HT-29 (cell line): ENCODE data around the gene PLXDC1. TPM values are rescaled to one million over a fixed set of nuclear protein-coding genes. Genes with fewer than 3 reads are reported as not detected.
"Not testable (repeated sequence)": the region's sequence is repeated elsewhere in the genome, so short reads cannot be mapped to it uniquely, and the experiment has no call there.

Source experiments
- DNase-seq: peaks from one replicate; pipeline ENCODE4 v3.0.0-alpha.2; 2015; ENCODE audit warnings: low spot score
- total RNA-seq: library from RNA; depleted of rRNA; stranded (reverse); fragments of >200 nt; shearing (Covaris generic); gene quantifications from 2 replicates; pipeline ENCODE4 v1.2.3, GENCODE V29; 2014

The PLXDC1 gene
- total RNA-seq, 1 experiment from 2014 or later: not detected

DNA sequence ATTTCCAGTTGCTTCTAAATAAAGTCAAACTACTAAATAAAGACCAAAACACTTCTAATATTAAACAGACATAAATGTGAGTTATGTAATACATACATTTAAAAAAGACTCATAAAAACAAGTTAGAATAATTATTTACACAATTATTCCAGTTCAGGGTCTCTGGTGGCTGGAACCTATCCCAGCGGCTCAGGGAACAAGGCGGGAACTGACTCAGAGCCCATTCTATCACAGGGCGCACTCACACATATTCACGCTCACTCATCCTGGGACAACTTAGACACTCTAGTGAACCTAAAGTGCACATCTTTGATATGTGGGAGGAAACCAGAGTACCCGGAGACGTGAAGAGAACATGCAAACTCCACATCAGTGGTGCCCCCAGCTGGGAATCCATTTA, 25.0 kb downstream of the PLXDC1 start:
- no peak for DNase-seq

DNA sequence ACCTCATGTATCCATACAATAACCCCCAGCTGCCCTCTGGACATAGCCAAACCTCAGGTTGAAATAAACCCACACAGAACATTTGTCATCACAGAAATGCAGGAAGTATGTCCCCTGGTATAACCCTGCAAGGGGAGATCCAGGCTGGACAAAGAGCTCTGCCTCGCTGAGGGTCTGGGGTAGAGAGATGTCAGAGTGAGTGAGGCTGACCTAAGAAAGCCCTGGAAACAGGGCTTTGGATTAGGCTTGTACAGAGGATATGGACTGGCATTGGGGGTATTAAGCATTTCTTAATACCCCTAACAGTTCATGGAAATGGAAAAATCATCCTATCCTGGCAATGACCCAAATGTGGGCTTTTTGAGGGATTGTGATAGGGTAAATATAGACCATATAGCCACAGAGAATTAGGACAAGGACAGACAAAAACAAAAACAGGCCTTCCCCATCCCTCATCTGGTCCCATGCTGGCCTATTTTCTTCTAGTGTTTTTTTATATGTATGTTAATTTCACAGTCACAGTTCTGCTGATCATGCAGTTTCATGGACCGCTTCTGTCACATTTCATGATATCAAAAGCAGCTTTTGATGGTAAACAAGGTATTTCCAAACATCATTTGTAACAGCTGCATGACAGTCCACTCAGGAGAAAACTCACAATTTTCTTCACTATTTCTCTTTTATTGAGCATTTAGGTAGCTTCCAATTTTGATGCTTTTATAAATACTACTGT, 26.1 kb downstream of the PLXDC1 start:
- DNase-seq: no peak

DNA sequence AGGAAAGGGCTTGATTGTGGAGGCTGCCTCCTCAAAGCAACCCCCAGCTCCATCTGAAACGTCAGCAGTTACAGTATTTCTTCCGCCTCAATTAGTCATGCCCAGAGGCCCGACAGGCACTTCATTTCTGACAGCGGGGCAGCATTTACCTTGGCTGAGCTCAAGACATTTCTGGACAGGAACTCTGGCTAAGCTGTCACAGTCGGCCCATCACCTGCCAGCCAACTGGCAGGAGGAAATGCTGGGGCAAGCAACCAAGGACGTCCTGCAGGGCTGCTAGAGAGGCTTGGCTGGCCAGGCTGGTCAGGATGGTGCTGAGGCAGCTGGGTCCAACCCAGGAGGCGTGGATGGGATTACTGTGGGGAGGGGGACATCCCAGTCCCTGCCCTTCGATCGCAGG, 27.8 kb downstream of the PLXDC1 start:
- DNase-seq: no peak

DNA sequence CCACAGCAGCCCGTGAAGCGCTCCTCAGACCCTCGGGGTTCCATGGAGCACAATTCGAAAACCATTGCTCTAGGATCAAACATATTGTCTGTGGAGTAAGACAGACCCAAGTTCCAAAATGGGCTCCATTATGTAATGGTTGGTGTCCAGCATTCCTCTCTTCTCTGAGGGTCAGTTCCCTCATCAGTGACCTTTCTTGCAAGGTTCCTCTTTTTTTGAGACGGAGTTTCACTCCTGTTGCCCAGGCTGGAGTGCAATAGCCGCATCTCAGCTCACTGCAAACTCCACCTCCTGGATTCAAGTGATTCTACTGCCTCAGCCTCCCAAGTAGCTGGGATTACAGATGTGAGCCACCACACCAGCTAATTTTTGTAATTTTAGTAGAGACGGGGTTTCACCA, 28.4 kb downstream of the PLXDC1 start:
- DNase-seq: no peak

GRCh38 chr17:39121919-39122318, 29.5 kb downstream of the PLXDC1 start:
- DNase-seq: not testable (repeated sequence)

- DNase-seq: no peak
Observed at GRCh38 chr17:39118674-39119419, 32.6 kb downstream of the PLXDC1 start.

DNA sequence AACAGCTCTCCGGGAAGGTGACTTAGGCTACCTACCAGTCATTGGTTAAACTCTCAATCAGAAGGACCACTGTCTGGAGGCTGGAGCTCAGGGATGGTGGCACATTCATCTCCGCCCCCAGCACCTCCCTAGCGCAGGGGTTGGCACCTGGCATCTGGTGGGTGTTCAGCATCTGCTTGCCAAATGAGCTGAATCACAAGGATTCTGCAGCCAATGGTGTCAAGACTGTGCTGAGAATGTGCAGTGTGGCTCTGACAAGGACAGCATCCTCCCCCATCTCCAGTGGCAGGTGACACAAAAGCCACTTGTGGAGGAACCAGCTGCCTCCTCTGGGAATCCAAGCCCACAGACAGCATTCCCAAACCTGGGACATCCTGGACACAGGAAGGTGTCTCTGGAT, 35.2 kb downstream of the PLXDC1 start:
- no peak for DNase-seq

GRCh38 chr17:39115135-39115534, 36.3 kb downstream of the PLXDC1 start:
- no peak for DNase-seq

- no peak for DNase-seq
Observed at GRCh38 chr17:39114723-39115122, 36.7 kb downstream of the PLXDC1 start.

DNA sequence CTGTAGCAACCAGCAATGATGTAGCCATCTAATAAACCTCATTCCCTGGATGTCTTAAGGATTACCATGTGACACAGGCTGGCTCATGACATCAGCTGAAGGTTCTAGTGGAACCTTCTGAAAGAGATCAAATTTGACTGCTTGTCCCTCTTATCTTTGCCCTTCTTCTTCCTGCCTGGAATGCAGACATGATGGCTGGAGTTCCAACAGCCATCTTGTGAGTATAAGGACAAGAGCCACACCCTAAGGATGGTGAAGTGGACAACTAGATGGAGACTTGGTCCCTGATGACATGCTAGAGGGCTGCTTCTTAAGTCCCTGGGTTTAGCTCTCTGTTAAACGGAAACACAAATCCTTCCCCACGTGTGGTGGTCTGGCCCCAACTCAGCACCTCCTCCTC, 37.6 kb downstream of the PLXDC1 start:
- DNase-seq: no peak

DNA sequence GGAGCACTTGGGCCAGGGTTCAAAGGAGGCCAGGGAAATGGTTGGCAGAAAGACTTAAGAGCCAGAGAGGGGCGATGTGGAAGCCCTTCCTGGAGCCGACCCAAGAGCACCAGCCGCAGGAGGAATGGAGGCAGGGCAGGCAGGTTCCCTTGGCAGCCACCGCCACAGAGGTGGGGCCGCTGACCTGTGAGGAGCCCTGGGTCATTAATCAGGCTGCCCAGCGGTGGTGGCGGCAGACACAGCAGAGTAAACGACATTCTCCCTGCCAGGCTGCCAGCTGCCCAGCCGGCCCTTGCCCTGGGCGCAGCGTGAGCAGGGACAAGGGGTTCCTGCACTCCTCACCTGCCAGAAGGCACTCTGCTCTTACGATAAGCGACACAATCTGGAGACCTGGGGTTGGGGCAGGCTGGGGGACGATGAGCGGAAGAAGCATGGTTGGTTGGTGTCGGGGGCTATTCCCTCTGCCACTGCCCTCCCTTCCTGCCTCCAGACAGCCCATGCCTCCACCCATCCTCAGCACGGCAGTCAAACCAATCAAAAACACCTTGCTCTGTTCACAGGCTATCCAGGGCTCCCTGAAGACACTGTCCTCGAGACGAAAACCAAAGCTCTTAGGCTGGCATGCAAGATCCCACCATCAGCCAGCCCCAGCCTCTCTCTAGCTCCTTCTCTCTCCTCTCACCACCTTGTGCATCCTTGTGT, 40.9 kb downstream of the PLXDC1 start:
- peak; percentile 11 for DNase-seq

- DNase-seq: no peak
Observed at GRCh38 chr17:39108461-39109375, 42.7 kb downstream of the PLXDC1 start.

DNA sequence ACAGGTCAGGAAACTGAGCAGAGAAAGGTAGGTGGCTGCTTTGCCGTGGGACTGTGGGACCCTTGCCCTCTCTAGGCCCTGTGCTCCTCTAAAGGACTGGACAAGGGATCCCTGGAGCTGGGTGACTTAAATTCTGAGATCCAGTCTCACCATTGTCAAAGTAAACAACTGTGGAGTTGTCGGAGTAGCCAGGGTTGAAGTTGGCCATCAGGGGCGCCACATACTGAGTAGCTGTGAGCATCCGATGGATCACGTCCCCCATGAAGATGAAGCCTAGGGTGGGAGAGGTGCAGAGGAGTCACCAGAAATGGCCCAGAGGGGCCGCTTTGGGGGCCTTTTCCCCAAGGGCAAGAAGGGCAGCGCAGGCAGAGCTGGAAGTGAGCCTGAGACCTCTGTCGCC, 43.5 kb downstream of the PLXDC1 start:
- DNase-seq: no peak

GRCh38 chr17:39107155-39107554, 44.3 kb downstream of the PLXDC1 start:
- DNase-seq: no peak

- no peak for DNase-seq
Observed at GRCh38 chr17:39105705-39106104, 45.7 kb downstream of the PLXDC1 start.

DNA sequence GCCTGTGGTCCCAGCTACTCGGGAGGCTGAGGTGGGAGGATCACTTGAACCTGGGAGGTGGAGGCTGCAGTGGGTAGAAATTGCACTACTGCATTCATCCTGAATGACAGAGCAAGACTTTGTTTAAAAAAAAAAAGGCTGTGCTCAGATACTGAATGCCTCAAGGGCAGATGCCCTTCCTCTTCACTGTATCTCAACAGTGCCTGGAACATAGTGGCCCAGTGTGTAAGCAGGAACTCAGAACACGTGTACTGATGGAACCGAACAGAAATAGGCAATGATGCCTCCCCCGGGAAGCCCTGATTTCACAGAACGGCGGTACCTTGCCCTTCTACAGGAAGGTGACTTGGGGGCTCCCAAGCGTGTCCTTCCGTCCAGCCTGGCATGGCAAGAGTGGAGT, 46.8 kb downstream of the PLXDC1 start:
- no peak for DNase-seq

DNA sequence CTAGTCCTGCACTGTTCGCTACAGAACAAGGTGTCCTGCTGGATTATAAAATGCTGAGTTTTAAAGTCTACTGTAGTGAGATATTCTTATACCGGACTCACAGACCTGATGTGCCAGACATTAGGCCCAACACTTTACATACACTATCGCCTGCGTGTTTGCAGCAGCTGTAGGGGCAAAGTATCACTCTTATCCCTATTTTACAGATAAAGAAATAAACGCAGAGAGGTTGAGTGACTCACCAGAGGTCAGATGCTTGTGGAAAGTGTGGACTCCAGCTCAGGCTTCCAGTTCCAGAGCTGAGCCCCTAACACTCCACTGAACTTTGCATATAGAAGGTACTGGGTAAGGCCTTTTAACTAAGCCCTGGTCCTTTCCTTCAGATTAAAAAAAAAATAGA, 47.4 kb downstream of the PLXDC1 start:
- no peak for DNase-seq

DNA sequence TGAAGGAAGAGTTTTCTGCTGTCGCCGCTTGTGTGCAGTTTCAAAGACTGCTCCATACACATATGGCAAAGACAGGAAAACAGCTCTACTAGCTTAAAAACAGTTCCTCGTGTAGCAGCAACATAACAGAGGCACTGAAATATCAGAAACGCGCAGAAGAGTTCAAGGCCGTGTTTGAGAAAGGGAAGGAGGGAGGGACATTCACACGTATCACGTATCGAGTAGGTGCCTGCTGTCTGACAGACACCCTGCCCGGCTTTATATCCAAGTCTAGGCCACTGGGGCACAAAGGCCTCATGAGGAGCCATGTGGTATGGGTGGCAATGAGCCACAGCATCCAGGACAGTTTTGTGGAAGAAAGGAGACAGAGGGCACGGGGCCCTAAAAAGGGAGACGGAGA, 50.3 kb downstream of the PLXDC1 start:
- DNase-seq: no peak

- no peak for DNase-seq
Observed at GRCh38 chr17:39100530-39100929, 50.9 kb downstream of the PLXDC1 start.

- no peak for DNase-seq
Observed at GRCh38 chr17:39099663-39100286, 51.7 kb downstream of the PLXDC1 start.

GRCh38 chr17:39098588-39098987, 52.8 kb downstream of the PLXDC1 start:
- no peak for DNase-seq
